OCI-LY3 (cell line): Measurements from ENCODE around the gene SCUBE1.

Source experiments
- H2AFZ ChIP-seq: fragments of 200-600, 300-600 bp; shearing (Covaris generic); 2 replicates; pipeline ENCODE4 v1.6.0; 2014; ENCODE audit warnings: antibody characterized with exemption, low read depth, low read length
- H3K27ac ChIP-seq: fragments of 200-600, 300-600 bp; sonication (generic); 2 replicates; pipeline ENCODE4 v1.5.1; 2014; ENCODE audit warnings: mild to moderate bottlenecking, low read length, moderate library complexity, mixed read lengths
- H3K27me3 ChIP-seq: fragments of 200-600, 300-600 bp; sonication (generic); 2 replicates; pipeline ENCODE4 v1.6.1; 2014; ENCODE audit warnings: low read depth, low read length, mixed read lengths
- H3K36me3 ChIP-seq: fragments of 200-600, 300-600 bp; sonication (generic); replicated peaks from 2 replicates; pipeline ENCODE3; 2014; ENCODE audit warnings: low read depth, low read length, mixed read lengths
- H3K4me1 ChIP-seq: fragments of 300-600, 200-600 bp; sonication (generic); 2 replicates; pipeline ENCODE4 v1.6.1; 2014; ENCODE audit warnings: low read length, mixed read lengths
- H3K4me2 ChIP-seq: fragments of 200-600, 300-600 bp; sonication (generic); 2 replicates; pipeline ENCODE4 v1.6.1; 2014; ENCODE audit warnings: low read length, mixed read lengths
- H3K4me3 ChIP-seq: fragments of 300-600, 200-600 bp; sonication (generic); 2 replicates; pipeline ENCODE4 v1.5.1; 2014; ENCODE audit warnings: antibody characterized with exemption, mild to moderate bottlenecking, low read length, moderate library complexity
- H3K79me2 ChIP-seq: fragments of 300-600, 200-600 bp; shearing (Covaris generic); 2 replicates; pipeline ENCODE4 v1.6.1; 2014; ENCODE audit warnings: mild to moderate bottlenecking, low read length, mixed read lengths
- H3K9ac ChIP-seq: fragments of 300-600, 200-600 bp; shearing (Covaris generic); 2 replicates; pipeline ENCODE4 v1.6.0; 2014; ENCODE audit warnings: mild to moderate bottlenecking, low read length, moderate library complexity
- H3K9me3 ChIP-seq: fragments of 200-600, 300-600 bp; shearing (Covaris generic); 2 replicates; pipeline ENCODE4 v1.6.1; 2014; ENCODE audit warnings: low read length, mixed read lengths; ENCODE audit not compliant: insufficient read depth
- H4K20me1 ChIP-seq: fragments of 200-600, 300-600 bp; sonication (generic); 2 replicates; pipeline ENCODE4 v1.6.1; 2016; ENCODE audit warnings: low read length, mixed read lengths; ENCODE audit not compliant: insufficient read depth
- EZH2phosphoT487 ChIP-seq: fragments of 200-600 bp; shearing (Covaris generic); IDR thresholded peaks from 2 replicates; pipeline ENCODE4 v1.6.1; 2018; ENCODE audit warnings: antibody characterized with exemption, mixed run types, low read depth
- TF ChIP-seq, protein P1 (sequence below): fragments of 200-600, 300-600 bp; sonication (generic); IDR thresholded peaks from 2 replicates; pipeline ENCODE4 v1.5.1; 2014; ENCODE audit warnings: antibody characterized with exemption, low read length, low read depth

Gene SCUBE1

DNA sequence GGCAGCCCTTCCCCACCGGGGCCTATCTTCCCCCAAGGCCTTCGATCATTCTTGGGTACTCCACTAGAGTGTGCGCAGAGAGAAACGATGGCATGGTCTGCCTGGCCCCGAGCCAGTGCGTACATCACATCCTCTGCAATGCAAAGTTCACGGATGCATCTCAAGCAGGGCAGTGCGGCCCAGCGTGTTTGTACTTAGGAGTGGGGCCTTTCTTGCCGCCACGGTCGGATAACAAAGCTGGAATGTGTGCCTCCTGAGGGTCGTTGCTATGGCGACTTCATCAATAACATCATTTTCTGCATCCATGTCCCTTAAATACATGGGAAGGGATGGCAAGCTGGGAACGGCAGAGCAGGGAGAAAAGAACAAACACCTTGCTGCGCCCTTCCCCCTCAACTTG lies 73.9 kb downstream of the SCUBE1 start:
- Histone ChIP-seq H3K27me3 (peaks cover 40% of the 10 kb centered on the region), H3K79me2 (no peaks in the 10 kb centered on the region), H3K4me1 (no peaks in the 10 kb centered on the region), H3K4me2 (no peak overlapping the region), H3K9me3 (no peaks in the 10 kb centered on the region), H3K36me3 (no peaks in the 10 kb centered on the region), H3K9ac (no peak overlapping the region), H4K20me1 (no peaks in the 10 kb centered on the region), H3K4me3 (no peak overlapping the region), H2AFZ (no peak overlapping the region), H3K27ac (no peak overlapping the region)
- TF ChIP-seq EZH2phosphoT487 = no peak
- TF ChIP-seq, protein P1, sequence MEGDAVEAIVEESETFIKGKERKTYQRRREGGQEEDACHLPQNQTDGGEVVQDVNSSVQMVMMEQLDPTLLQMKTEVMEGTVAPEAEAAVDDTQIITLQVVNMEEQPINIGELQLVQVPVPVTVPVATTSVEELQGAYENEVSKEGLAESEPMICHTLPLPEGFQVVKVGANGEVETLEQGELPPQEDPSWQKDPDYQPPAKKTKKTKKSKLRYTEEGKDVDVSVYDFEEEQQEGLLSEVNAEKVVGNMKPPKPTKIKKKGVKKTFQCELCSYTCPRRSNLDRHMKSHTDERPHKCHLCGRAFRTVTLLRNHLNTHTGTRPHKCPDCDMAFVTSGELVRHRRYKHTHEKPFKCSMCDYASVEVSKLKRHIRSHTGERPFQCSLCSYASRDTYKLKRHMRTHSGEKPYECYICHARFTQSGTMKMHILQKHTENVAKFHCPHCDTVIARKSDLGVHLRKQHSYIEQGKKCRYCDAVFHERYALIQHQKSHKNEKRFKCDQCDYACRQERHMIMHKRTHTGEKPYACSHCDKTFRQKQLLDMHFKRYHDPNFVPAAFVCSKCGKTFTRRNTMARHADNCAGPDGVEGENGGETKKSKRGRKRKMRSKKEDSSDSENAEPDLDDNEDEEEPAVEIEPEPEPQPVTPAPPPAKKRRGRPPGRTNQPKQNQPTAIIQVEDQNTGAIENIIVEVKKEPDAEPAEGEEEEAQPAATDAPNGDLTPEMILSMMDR = no peak

DNA sequence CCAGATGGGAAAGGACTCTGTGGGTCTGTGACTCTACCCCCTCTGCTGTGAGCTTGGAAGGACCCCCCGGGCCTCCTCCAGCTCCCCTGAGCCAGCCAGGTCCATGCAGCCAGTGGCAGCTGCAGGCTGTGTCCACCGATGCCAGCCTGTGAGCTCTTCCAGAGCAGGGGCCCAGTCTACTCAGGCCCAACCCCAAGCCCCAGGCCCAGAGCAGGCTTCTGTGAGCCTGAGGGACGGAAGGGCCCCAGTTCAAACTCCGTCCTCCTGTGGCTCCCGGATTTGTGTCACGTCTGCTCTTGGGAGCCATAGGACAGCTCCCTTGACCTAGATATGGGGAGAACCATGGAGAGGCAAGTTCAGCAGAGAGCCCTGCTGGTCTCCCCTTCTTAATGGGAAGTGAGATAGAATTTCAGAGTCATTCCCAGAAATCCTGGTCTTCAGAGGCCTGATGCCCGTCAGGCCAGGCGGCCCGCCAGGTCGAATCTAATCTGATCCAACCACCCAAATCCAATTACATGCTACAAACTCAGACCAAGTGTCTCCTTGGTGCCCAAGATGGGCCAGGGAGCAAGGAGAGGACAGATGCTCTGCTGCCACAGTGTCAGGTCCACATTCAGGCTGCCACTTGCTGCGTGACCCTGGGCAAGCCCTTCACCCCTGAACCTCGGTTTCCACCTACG lies 75.1 kb downstream of the SCUBE1 start:
- H3K36me3 ChIP-seq = no peaks in the 10 kb centered on the region
- H2AFZ ChIP-seq = no peak overlapping the region
- TF ChIP-seq EZH2phosphoT487 = no peak
- TF ChIP-seq, protein P1 = no peak
- H3K79me2 ChIP-seq = no peaks in the 10 kb centered on the region
- H3K27ac ChIP-seq = no peak overlapping the region
- H3K27me3 ChIP-seq = peaks cover 51% of the 10 kb centered on the region
- no peaks in the 10 kb centered on the region for H4K20me1 ChIP-seq
- no peaks in the 10 kb centered on the region for H3K4me1 ChIP-seq
- H3K4me2 ChIP-seq = no peak overlapping the region
- H3K4me3 ChIP-seq = no peak overlapping the region
- H3K9me3 ChIP-seq = no peaks in the 10 kb centered on the region
- no peak overlapping the region for H3K9ac ChIP-seq

DNA sequence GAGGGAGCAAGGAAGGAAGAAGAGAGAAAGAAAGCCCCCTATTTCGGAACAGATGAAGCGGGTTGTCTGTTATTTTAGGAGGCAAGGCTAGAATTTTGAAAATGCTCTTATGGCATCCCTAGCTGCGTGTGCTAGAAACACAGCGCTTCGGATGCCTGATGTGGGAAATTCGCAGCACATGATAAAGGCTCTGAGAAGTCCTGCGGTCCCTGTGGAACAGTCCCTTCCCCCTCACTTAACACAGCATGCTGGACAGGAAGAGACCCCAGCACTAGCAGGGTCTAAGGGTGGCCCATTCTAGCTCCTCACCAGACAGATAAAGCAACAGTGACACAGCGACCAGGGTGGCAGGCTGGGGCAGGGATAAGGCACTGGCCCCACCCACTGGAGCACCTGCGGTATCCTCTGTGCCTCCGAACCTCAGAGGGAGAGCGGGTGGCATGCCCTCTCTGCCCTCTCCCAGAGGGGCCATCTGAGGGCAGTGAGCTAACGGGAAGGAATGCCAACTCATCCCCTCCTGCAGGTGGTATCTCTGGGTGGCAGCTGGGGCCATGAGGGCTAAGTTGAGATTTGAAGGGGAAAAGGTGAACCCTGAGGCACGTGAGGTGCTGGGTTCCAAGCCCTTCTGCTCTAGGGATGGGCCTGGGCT lies 75.7 kb downstream of the SCUBE1 start:
- Histone ChIP-seq H3K4me2 (no peak overlapping the region), H2AFZ (no peak overlapping the region), H4K20me1 (no peaks in the 10 kb centered on the region), H3K4me3 (no peak overlapping the region), H3K9ac (no peak overlapping the region), H3K27me3 (peaks cover 58% of the 10 kb centered on the region), H3K79me2 (no peaks in the 10 kb centered on the region), H3K9me3 (no peaks in the 10 kb centered on the region), H3K36me3 (no peaks in the 10 kb centered on the region), H3K27ac (no peak overlapping the region), H3K4me1 (no peaks in the 10 kb centered on the region)
- no peak for TF ChIP-seq EZH2phosphoT487
- TF ChIP-seq, protein P1 = no peak

DNA sequence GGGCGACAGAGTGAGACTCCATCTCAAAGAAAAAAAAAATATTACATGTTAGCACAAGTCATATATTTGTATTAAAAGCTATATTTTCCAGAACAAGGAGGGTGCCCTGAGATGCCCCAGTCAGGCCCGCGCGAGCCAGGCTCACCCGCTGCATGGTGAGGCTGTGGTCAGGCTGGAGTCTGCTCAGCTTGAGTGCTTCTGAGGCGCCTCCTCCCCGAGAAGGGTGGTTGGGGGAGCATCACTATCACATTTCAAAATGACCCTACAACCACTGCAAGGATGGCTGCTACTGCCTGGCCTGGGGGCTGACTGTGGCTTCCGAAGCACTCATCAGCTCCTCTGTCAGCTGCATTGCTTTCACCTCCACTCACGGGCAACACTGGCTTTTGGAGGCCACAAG lies 77.1 kb downstream of the SCUBE1 start:
- Histone ChIP-seq H3K79me2 (no peaks in the 10 kb centered on the region), H3K9me3 (no peaks in the 10 kb centered on the region), H3K4me1 (no peaks in the 10 kb centered on the region), H3K27me3 (peaks cover 65% of the 10 kb centered on the region), H3K36me3 (no peaks in the 10 kb centered on the region), H4K20me1 (no peaks in the 10 kb centered on the region), H3K4me3 (no peak overlapping the region), H3K4me2 (no peak overlapping the region), H3K27ac (no peak overlapping the region), H3K9ac (no peak overlapping the region), H2AFZ (no peak overlapping the region)
- TF ChIP-seq, protein P1 = no peak
- TF ChIP-seq EZH2phosphoT487 = no peak
